ENCODE results near the gene KPNA5. TPM values are rescaled to one million over a fixed set of nuclear protein-coding genes. Genes with fewer than 3 reads are reported as not detected.
A peak's percentile ranks its signal among the peaks of the same experiment; 100 is the strongest.
"Not testable (repeated sequence)": the region's sequence is repeated elsewhere in the genome, so short reads cannot be mapped to it uniquely, and the experiment has no call there.

Gene KPNA5
- total RNA-seq, 2 donors from 2014 or later = 14.4 to 22.3 TPM

GRCh38 chr6:116682334-116682712, 1.3 kb downstream of the KPNA5 start:
- no peaks in the 10 kb centered on the region for H3K27me3 ChIP-seq (replicated peaks; ENCODE audit: insufficient read depth)
- no peaks in the 10 kb centered on the region for H3K9me3 ChIP-seq
- peaks cover 3% of the 10 kb centered on the region for H3K4me1 ChIP-seq (replicated peaks)
- no peak for TF ChIP-seq POLR2A (IDR thresholded peaks at IDR 0.05)
- TF ChIP-seq CTCF (IDR thresholded peaks at IDR 0.05) = no peak
- TF ChIP-seq POLR2AphosphoS5 (IDR thresholded peaks at IDR 0.05) = no peak
- WGBS = 63% methylated on average over 5 of the region's 5 CpGs
- no peak overlapping the region for H3K27ac ChIP-seq
- H3K36me3 ChIP-seq = no peaks in the 10 kb centered on the region
- intact Hi-C loops (cut with DNase I) = loop anchor here (10.0 kb wide), 1 partner anchor 408 kb away; the partner anchor contains the start of gene TSPYL1
- H3K4me3 ChIP-seq = peak overlapping the region; percentile 66 to 67
- DNase-seq (ENCODE audit: low spot score) = no peak

- H3K4me3 ChIP-seq = no peak overlapping the region
- no peak for DNase-seq (ENCODE audit: low spot score)
- no peak for TF ChIP-seq POLR2AphosphoS5 (IDR thresholded peaks at IDR 0.05)
- no peak for TF ChIP-seq POLR2A (IDR thresholded peaks at IDR 0.05)
- TF ChIP-seq CTCF (IDR thresholded peaks at IDR 0.05) = no peak
- 95% methylated on average over 2 of the region's 2 CpGs for WGBS
- no peaks in the 10 kb centered on the region for H3K36me3 ChIP-seq
- no peaks in the 10 kb centered on the region for H3K27me3 ChIP-seq (replicated peaks; ENCODE audit: insufficient read depth)
- no peak overlapping the region for H3K27ac ChIP-seq
- H3K9me3 ChIP-seq = no peaks in the 10 kb centered on the region
- H3K4me1 ChIP-seq (replicated peaks) = peaks cover 3% of the 10 kb centered on the region
- intact Hi-C loops (cut with DNase I) = loop anchor here (10.0 kb wide), 1 partner anchor 411 kb away; the partner anchor contains the start of gene TSPYL1
These were observed 4.5 kb downstream of the KPNA5 start for GRCh38 chr6:116685437-116685993.

- not testable (repeated sequence) for H3K4me1 ChIP-seq (replicated peaks); DNase-seq (ENCODE audit: low spot score); H3K27ac ChIP-seq; H3K9me3 ChIP-seq; H3K27me3 ChIP-seq (replicated peaks; ENCODE audit: insufficient read depth); H3K4me3 ChIP-seq; H3K36me3 ChIP-seq
- WGBS = 51% methylated on average over 2 of the region's 2 CpGs
- intact Hi-C loops (cut with DNase I) = loop anchor here (10.0 kb wide), 1 partner anchor 412 kb away; the partner anchor contains the start of gene TSPYL1
These were observed 5.6 kb downstream of the KPNA5 start for GRCh38 chr6:116686475-116687101.

GRCh38 chr6:116691154-116691553, 10.1 kb downstream of the KPNA5 start:
- no peak for TF ChIP-seq POLR2A (IDR thresholded peaks at IDR 0.05)
- TF ChIP-seq POLR2AphosphoS5 (IDR thresholded peaks at IDR 0.05) = no peak
- no peak for TF ChIP-seq CTCF (IDR thresholded peaks at IDR 0.05)
- intact Hi-C loops (cut with DNase I) = no loop called here
- no peaks in the 10 kb centered on the region for H3K4me1 ChIP-seq (replicated peaks)
- H3K27me3 ChIP-seq (replicated peaks; ENCODE audit: insufficient read depth) = no peaks in the 10 kb centered on the region
- H3K4me3 ChIP-seq = no peak overlapping the region
- H3K9me3 ChIP-seq = no peaks in the 10 kb centered on the region
- WGBS = 90% methylated on average over 5 of the region's 5 CpGs
- H3K36me3 ChIP-seq = no peaks in the 10 kb centered on the region
- H3K27ac ChIP-seq = no peak overlapping the region
- DNase-seq (ENCODE audit: low spot score) = no peak

GRCh38 chr6:116692873-116693272, 11.9 kb downstream of the KPNA5 start:
- WGBS = 92% methylated on average over 4 of the region's 4 CpGs
- H3K36me3 ChIP-seq; intact Hi-C loops (cut with DNase I); H3K27me3 ChIP-seq (replicated peaks; ENCODE audit: insufficient read depth); H3K4me3 ChIP-seq; H3K4me1 ChIP-seq (replicated peaks); DNase-seq (ENCODE audit: low spot score); H3K9me3 ChIP-seq; H3K27ac ChIP-seq: not testable (repeated sequence)

- WGBS = 95% methylated on average over 3 of the region's 3 CpGs
- intact Hi-C loops (cut with DNase I) = not testable (repeated sequence)
These were observed 12.3 kb downstream of the KPNA5 start for GRCh38 chr6:116693275-116693674.

More at GRCh38 chr6:116693275-116693674, 12.3 kb downstream of the KPNA5 start:
- not testable (repeated sequence) for H3K4me1 ChIP-seq (replicated peaks); H3K9me3 ChIP-seq; DNase-seq (ENCODE audit: low spot score); H3K27ac ChIP-seq; H3K36me3 ChIP-seq; H3K4me3 ChIP-seq; H3K27me3 ChIP-seq (replicated peaks; ENCODE audit: insufficient read depth)

Measured in prostate gland (tissue), 2 donors.